C4-2B (cell line): ENCODE data around the gene CALHM6.
A peak's percentile ranks its signal among the peaks of the same experiment; 100 is the strongest.

Experiments
- H3K27ac ChIP-seq: fragments of 450-650 bp; 2 replicates; pipeline ENCODE4 v1.5.1; 2017
- ZFX ChIP-seq: fragments of 450-650 bp; IDR thresholded peaks from 2 replicates; pipeline ENCODE4 v1.6.1; 2017
- TF ChIP-seq, protein P1 (sequence below): fragments of 450-650 bp; conservative IDR thresholded peaks from 2 replicates; pipeline ENCODE4 v1.5.1; 2017; ENCODE audit warnings: mild to moderate bottlenecking

CALHM6 gene

DNA sequence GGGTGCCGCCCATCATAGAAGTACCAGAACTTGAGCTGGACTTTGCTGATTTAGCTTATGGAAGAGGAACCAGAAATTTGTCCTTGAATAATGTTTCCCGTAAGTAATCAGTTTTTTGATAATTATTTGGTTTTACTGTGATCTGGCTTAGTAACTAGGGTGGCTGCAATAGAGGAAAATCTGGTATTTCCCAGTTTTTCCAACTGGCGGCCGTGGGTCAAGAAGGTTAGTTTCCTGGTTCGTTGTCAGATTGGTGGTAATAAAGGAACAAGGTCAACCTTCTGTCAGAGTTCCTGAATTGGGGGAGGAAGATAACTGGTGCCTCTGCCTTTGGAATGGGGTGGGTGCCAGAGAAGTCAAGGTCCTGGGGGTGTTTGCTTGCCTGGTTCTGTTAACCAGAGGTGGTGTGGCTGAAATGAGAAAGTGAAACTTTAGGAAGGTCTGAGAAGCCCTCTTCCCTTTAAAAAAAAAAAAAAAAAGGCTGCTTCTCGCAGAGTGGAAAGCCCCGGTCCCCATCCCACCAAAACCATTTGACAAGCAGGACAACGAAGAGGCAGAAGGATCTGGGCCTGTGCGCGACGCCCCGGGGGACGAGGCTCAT, at the start of gene CALHM6:
Gene CALHM6 (plus strand): TSS at position 45 of the 601 bp plus-strand sequence. CDS start 555 bp downstream, at position 600.
- TF ChIP-seq ZFX = no peak
- TF ChIP-seq, protein P1, sequence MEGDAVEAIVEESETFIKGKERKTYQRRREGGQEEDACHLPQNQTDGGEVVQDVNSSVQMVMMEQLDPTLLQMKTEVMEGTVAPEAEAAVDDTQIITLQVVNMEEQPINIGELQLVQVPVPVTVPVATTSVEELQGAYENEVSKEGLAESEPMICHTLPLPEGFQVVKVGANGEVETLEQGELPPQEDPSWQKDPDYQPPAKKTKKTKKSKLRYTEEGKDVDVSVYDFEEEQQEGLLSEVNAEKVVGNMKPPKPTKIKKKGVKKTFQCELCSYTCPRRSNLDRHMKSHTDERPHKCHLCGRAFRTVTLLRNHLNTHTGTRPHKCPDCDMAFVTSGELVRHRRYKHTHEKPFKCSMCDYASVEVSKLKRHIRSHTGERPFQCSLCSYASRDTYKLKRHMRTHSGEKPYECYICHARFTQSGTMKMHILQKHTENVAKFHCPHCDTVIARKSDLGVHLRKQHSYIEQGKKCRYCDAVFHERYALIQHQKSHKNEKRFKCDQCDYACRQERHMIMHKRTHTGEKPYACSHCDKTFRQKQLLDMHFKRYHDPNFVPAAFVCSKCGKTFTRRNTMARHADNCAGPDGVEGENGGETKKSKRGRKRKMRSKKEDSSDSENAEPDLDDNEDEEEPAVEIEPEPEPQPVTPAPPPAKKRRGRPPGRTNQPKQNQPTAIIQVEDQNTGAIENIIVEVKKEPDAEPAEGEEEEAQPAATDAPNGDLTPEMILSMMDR = no peak
- no peak within 1 kb of the TSS for H3K27ac ChIP-seq

DNA sequence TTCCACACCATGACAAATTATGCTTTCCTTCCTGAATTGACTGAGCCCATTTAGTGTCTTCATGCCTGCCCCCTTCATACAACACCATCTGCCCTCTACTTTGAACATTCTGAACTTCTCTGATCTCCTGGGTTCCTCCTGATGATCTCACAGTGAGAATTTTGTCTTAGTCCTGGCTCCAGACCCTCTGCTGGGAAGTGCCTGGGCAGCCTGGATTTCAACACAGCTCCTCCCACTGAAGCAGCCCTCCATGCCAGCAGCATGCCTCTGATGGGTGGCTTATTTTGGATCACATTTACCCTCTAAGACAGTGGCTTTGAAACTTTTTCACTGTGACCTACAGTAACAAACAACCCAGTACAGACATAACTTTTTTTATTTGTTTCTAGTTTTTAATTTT, 48.9 kb upstream of the CALHM6 start:
- no peak for TF ChIP-seq ZFX
- TF ChIP-seq, protein P1 = no peak
- H3K27ac ChIP-seq = no peak overlapping the region

DNA sequence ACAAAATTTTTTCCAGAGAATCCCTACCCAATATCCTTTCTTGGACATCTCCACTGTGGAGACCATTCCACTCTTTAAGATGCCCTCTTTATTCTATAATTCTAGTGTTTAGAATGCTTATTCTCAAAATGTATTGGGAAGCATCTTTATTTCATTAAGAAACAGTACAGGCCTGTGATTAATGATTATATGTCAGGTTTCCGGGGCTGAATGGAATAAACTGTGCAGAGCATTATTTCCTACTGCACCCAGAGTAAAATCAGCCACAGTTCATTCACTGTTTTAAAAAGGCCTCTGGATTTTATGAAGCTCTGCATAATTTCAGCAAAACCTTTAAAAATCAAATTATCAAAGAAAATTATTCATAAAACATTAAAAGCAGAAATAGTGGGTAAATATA, 47.8 kb upstream of the CALHM6 start:
- no peak overlapping the region for H3K27ac ChIP-seq
- TF ChIP-seq, protein P1 = no peak
- no peak for TF ChIP-seq ZFX

DNA sequence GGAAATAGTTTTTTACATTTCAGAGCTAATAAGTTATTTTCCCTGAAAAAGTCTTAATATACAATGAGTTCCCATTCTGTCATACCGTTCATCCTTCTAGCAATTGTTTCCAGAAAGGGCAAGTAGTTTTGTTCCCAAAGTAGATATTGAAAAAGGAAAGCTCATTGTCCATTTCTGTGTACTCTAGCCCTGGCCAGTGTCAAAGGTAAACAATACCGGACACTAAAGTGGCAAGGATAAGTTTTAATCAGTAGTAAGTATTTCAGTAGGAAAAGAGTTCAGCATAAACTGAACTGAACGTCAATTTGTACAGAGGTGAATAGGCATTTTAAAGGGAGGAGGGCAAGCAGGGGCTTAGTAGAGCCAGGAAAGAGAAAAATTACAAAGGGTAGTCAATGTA, 43.5 kb upstream of the CALHM6 start:
- TF ChIP-seq, protein P1 = no peak
- TF ChIP-seq ZFX = no peak
- H3K27ac ChIP-seq = peak overlapping the region; percentile 15; the same call in 1 of the 2 replicates

DNA sequence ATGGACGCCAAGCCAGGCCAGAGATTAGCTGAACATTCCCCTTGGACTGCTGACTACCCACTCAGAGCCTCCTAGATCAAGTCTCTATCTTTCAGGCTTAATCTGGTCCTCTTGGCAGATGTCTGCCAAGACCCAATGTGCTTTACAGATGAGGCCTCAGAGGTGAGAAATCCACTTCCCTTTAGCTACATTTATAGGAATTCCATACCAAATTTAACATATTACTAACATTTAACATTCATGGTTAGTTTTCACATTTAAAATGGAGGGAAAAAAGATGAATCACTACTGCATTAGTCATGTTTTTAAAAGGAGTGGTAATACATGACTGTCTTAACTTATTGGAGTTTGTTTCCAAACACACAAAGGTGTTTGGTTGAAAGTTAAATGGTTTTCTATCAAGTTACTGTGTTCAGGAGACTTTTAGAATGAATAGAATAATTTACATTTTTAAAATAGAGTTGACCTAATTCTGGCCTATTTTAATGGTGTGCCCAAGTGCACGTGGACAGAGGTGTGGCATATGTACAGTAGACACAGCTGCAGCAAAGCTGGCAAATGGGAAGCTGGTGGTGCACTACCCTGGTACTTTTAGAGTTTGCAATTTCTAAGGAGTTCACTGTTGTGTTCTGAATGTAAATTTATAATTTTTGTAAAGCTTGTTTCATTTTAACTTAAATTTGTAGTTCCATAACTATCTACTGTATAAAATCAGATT, 41.9 kb upstream of the CALHM6 start:
- no peak overlapping the region for H3K27ac ChIP-seq
- TF ChIP-seq, protein P1 = no peak
- no peak for TF ChIP-seq ZFX

DNA sequence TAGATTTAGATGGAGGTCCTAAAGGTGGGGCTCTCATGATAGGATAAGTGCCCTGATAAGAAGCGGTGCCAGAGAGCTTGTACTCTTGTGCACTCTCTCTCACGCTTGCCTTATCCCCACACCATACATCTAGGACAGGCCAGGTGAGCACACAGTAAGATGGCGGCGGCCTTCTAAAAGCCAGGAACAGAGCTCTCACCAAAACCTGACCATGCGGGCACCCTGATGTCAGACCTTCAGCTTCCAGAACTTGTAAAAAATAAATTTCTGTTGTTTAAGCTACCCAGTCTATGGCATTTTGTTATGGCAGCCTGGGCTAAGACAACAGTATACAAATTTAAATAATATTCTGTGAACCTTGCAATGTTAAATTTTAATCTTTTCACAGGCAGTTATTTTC, 40.8 kb upstream of the CALHM6 start:
- TF ChIP-seq ZFX = no peak
- TF ChIP-seq, protein P1 = no peak
- H3K27ac ChIP-seq = no peak overlapping the region

DNA sequence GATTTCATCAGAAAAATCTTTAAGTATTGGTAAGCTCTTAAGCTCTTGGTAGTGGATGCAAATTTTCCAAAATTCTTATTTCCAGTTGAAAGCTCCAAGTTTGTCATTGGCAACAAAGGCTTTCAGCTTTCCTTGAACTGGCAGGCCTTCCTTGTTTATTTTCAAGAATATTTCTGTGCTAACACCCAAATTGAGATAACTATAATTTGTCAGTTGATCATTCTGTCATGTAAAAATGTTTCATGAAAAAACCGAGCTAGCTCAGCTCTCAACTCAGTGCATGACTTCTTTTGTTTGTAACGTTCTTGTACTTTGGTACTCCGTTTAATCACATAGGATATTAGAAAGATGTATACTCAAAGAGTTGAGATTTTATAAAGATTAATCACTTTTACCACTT, 38.9 kb upstream of the CALHM6 start:
- TF ChIP-seq, protein P1 = no peak
- no peak for TF ChIP-seq ZFX
- no peak overlapping the region for H3K27ac ChIP-seq
